ENCODE measurements around the gene PIGP. TPM values are rescaled to one million over a fixed set of nuclear protein-coding genes. Genes with fewer than 3 reads are reported as not detected.
A peak's percentile ranks its signal among the peaks of the same experiment; 100 is the strongest.
"Not testable (repeated sequence)": the region's sequence is repeated elsewhere in the genome, so short reads cannot be mapped to it uniquely, and the experiment has no call there.

PIGP gene
- total RNA-seq, 1 experiment from 2014 or later = 12.0 TPM

- no peak for DNase-seq (ENCODE audit: low read depth)
Observed at GRCh38 chr21:37076087-37076850, 3.4 kb upstream of the PIGP start.

GRCh38 chr21:37075214-37075770, 2.4 kb upstream of the PIGP start:
- DNase-seq (ENCODE audit: low read depth) = no peak

- no peak for DNase-seq (ENCODE audit: low read depth)
Observed at GRCh38 chr21:37074546-37074945, 1.7 kb upstream of the PIGP start.

DNA sequence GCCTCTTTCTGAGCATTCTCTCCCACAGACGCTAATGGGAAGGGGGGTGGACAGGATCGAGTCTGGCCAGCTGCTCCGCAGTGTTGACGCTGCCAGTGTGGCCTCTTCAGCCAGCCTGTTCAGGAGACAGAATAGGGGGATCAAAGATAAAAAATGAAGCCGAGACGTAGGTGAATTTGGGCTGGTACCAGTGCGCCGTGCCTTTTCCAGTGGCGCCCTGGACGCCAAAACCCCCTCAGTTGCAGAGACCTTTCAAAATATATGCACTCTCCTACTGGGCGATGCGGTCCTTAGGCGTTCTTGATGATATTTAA, 1.3 kb upstream of the PIGP start:
- DNase-seq (ENCODE audit: low read depth) = peak; percentile 31

DNA sequence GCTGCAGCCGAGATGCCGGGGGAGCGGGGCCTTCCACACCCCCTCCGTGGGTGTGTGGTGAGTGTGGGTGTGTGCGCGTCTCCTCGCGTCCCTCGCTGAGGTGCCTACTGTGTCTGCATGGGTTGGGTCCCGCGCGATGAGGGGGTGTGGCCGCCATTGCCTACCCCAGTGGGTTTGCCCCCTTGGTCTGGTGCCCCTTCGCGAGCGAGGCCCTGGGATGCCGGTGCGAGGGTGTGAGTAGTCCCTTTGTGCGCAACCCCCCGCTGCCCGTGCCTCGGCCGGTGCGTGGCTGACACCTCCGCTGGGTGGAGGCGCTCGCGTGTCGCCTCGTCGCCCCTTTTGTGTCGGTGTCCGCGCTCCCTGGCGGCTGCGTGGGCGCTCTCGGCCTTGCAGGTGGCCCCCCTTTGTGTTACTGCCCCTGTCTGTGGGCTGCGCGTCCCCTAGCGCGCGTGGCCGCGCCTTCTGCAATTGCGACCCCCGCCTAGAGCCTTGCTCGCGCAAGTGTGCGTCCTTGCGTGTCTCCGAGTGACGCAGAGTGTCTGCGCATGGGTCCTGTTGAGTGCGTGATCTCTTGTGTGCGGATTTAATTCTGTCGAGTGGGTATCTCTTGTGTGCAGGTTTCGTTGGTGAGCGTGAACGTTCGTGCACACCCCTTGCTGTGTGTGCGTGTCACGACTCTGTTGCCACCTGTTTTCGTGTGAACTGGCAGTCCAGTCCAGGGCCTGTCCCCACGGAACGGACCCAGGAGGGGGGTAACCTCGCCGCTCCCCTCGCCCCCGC, 736 bp upstream of the PIGP start:
- peak; percentile 55 for DNase-seq (ENCODE audit: low read depth)

GRCh38 chr21:37072274-37072987, 440 bp downstream of the PIGP start:
- DNase-seq (ENCODE audit: low read depth) = peak; percentile 87

- peak; percentile 72 for DNase-seq (ENCODE audit: low read depth)
Observed at GRCh38 chr21:37071561-37072273, 1.2 kb downstream of the PIGP start.

- no peak for DNase-seq (ENCODE audit: low read depth)
Observed at GRCh38 chr21:37065561-37066177, 7.2 kb downstream of the PIGP start.

DNA sequence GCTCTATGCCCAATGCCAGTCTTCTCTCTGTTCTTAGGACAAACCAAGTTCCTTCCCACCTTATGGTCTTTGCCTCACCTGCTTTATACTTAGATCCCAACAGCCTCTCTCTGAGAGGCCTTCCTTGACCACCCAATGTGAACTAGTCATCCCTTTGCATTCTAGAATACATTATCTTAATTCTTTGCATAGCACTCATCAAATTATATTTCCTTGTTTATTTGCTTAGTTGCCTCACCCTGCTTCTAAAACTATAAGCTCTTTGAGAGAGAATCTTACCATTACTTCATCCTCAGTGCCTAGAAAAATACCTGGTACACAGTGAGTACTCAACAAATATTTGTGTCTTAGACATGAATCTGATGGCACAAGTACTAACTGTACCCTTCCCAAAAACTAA, 8.0 kb downstream of the PIGP start:
- DNase-seq (ENCODE audit: low read depth) = no peak

DNA sequence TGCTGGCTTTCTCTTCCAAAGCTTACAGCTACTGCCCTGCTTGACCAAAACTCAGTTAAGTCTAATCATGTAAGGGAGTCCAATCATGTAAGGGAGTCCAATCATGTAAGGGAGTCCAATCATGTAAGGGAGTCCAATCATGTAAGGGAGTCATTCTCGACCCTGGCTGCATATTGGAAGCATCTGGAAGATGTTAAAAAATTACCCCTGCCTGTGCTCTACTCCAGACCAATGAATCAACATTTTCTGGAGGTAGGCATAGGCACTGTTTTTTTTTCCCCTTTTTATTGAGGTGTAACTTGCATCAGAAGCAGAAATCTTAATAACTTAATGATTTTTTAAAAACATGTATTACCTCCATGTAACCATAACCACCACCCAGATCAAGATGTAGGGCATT, 9.4 kb downstream of the PIGP start:
- no peak for DNase-seq (ENCODE audit: low read depth)

DNA sequence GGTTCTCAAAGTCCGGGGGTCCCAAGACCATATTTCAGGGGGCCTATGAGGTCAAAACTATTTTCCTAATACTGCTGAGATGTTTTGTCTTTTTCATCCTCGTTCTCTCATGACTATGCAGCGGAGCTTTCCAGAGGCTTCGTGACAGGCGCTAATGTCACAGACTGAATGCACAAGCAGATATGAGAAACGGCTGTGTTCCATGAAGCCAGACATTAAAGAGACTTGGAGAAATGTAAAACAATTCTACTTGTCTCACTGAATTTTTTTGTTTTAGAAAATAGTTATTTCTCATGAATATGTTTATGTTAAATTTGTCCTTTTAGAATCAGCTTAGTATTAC, 10.3 kb downstream of the PIGP start:
- DNase-seq (ENCODE audit: low read depth) = no peak

GRCh38 chr21:37061926-37062592, 10.8 kb downstream of the PIGP start:
- peak; percentile 88 for DNase-seq (ENCODE audit: low read depth)

DNA sequence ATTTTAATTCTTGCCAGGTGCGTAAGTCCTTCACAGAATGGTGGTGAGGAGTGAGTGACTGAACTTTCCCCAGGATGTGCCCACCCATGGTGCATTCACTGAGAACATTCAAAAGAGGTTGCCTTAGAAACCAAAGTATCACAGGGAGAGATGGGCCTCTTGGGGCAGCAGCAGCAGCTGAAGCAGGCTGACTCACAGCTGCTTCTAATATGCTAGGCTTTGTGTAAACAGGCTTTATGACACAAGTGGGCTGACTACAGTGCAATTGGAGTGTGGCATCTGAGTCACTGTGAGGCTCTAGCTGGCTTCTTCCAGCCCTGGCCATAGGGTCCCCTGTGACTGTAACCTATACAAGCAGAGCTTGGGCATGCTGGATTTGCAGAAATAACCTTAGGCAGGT, 12.6 kb downstream of the PIGP start:
- peak; percentile 96 for DNase-seq (ENCODE audit: low read depth)

GRCh38 chr21:37059181-37059580, 13.7 kb downstream of the PIGP start:
- DNase-seq (ENCODE audit: low read depth) = no peak

GRCh38 chr21:37058261-37058660, 14.6 kb downstream of the PIGP start:
- no peak for DNase-seq (ENCODE audit: low read depth)

- DNase-seq (ENCODE audit: low read depth) = no peak
Observed at GRCh38 chr21:37057614-37058013, 15.3 kb downstream of the PIGP start.

DNA sequence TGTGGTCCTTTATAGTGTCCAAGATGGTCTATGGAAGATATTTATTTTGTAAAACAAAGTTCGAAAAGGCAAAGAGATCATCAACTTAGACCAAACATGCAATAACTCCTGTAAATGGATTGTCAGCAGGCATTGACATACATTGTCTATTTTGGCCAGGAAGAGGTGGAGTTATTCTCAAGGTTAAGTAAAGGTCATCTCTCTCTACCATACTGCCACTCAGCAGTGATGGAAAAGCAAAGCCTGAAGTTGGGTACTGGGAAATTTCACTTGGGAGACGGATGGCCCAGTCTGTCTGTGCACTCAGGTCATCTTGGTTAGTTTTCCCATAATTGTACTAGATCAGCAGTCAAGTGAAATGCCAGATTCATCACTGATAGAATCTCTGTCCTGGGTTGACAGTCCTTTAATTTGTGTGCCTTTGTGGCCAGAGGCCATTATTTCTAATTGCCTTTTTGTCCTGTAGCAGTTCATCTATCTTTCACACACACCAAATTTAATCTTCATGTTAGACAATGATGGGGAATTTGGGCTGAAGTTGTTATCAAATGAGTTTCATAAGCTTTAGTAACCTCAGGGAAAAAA, 17.5 kb downstream of the PIGP start:
- no peak for DNase-seq (ENCODE audit: low read depth)

DNA sequence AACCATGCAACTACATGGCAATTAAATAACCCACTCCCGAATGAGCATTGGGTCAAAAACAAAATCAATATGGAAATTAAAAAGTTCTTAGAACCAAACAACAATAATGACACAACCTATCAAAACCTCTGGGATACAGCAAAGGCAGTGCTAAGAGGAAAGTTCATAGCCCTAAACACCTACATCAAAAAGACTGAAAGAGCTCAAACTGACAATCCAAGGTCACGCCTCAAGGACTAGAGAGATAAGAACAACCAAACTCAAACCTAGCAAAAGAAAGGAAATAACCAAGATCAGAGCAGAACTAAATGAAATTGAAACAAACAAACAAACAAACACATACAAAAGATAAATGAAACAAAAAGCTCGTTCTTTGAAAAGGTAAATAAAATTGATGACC, 23.1 kb downstream of the PIGP start:
- DNase-seq (ENCODE audit: low read depth) = not testable (repeated sequence)

DNA sequence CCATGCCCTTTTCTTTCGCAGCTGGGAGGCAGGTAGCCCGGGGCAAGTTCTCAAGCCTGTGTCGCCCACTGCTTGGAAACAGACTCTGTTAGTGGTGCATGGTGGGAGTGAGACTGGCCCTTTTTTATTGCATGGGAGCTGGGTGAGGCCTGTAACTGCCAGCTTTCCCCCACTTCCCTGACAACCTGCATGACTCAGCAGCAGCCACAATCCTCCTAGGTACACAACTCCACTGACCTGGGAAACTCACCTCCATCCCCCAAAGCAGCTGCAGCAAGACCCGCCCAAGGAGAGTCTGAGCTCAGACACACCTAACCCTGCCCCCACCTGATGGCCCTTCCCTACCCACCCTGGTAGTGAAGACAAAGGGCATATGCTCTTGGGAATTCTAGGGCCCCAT, 25.8 kb downstream of the PIGP start:
- DNase-seq (ENCODE audit: low read depth) = peak; percentile 19

DNA sequence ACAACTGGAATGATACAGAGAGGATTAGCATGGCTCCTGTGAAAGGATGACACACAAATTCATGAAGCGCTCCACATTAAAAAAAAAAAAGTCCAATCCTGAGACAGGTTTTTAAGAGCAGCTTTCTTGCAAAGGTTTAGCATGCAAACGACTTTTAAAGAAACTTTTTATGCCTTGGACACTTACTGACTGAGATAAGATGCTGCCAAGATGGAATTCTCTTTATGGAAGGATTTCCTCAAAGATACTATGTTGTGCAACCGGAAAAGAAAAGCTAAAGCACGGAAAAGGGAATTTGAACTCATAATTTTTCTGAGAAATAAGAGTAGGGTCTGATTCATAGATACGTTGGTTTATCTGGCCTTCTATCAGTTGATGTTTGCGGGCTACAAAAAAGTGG, 27.3 kb downstream of the PIGP start:
- no peak for DNase-seq (ENCODE audit: low read depth)

GRCh38 chr21:37045149-37045548, 27.7 kb downstream of the PIGP start:
- DNase-seq (ENCODE audit: low read depth) = no peak

Measured in Daoy (cell line).